GM13976 (cell line): ENCODE results near the gene SUPT6H.
A peak's percentile ranks its signal among the peaks of the same experiment; 100 is the strongest.
"Not testable (repeated sequence)": the region's sequence is repeated elsewhere in the genome, so short reads cannot be mapped to it uniquely, and the experiment has no call there.

ENCODE experiments used
- DNase-seq: peaks from one replicate; pipeline ENCODE4 v3.0.0; 2012; ENCODE audit warnings: low spot score
- CTCF ChIP-seq: IDR thresholded peaks from 2 replicates; pipeline ENCODE4 v1.5.1; 2012; ENCODE audit warnings: borderline replicate concordance, mild to moderate bottlenecking; ENCODE audit not compliant: insufficient read depth; ENCODE audit errors: extremely low read depth, missing control alignments, control extremely low read depth
- in situ Hi-C: fragments of 300-500 bp; cut with MboI; formaldehyde crosslinking; loops from one replicate; pipeline ENCODE4 v1.12.0; 2022; ENCODE audit warnings: low sequenced_read_pairs, mixed read lengths, inconsistent platforms; ENCODE audit not compliant: unreplicated experiment

SUPT6H gene

GRCh38 chr17:28722417-28723158 is 60.6 kb downstream of the SUPT6H start:
- in situ Hi-C loops = no loop called here
- DNase-seq = no peak
- TF ChIP-seq CTCF = no peak

- TF ChIP-seq CTCF = no peak
- in situ Hi-C loops = no loop called here
- no peak for DNase-seq
These were observed 61.3 kb downstream of the SUPT6H start for GRCh38 chr17:28723159-28723835.

- in situ Hi-C loops, DNase-seq: not testable (repeated sequence)
These were observed 62.0 kb downstream of the SUPT6H start for GRCh38 chr17:28723836-28724499.

- in situ Hi-C loops = loop anchor here (25.0 kb wide), 1 partner anchor 388 kb away; no protein-coding TSS in a partner anchor
- no peak for DNase-seq
- TF ChIP-seq CTCF = no peak
These were observed 62.6 kb downstream of the SUPT6H start for GRCh38 chr17:28724500-28725165.

GRCh38 chr17:28725166-28725659 is 63.2 kb downstream of the SUPT6H start:
- in situ Hi-C loops = loop anchor here (25.0 kb wide), 1 partner anchor 387 kb away; no protein-coding TSS in a partner anchor
- peak; percentile 3 for TF ChIP-seq CTCF
- no peak for DNase-seq

- in situ Hi-C loops = loop anchor here (25.0 kb wide), 1 partner anchor 387 kb away; no protein-coding TSS in a partner anchor
- DNase-seq = no peak
These were observed 63.7 kb downstream of the SUPT6H start for GRCh38 chr17:28725660-28726225.

More at GRCh38 chr17:28725660-28726225, 63.7 kb downstream of the SUPT6H start:
- no peak for TF ChIP-seq CTCF
